HG03575 (cell line): Measurements from ENCODE around the gene PTRHD1.

Source experiments
- ATAC-seq: cut with Tn5 transposase; IDR thresholded peaks from one replicate; pipeline ENCODE4 v1.9.1; 2021; ENCODE audit not compliant: unreplicated experiment, insufficient number of reproducible peaks, low FRiP score; ENCODE audit errors: extremely low read depth

PTRHD1 gene

DNA sequence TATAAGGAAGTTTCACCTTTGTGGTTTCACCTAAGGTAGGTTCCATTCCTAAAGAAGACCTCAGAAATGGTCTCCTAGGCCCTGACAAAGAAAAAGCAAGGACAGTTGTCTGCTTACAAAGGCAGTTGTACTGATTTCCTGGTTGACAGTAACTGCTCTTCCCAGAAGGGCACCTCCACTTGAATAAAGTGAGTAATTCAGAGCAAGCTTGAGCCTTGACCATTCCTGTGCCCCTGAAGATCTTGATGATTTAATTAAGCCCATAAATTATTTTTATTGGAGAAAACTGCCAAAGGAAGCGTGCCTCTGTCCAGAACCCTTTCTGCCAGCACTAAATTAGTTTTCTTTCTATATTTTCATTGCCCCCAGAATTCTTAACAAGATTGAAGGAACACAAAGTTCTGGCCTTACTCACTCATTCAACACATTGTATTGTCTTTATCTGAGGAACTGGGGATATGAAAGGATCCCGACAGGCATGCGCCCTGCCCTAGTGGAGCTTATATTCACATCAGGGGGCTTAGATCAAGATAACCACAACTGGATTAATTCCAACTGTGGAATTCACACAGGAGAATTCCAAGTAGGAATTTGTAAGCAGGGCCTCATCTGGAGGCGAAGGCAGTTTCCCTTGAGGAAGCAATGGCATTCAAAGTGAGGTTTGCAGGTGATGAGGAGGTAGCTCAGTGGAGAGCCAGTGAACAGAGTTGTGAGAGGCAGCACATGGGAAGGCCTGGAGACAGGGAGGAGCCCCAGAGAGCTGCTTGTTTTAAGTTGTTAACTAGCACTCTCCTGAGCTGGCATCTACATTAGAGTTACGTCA lies 21.2 kb downstream of the PTRHD1 start:
- no peak for ATAC-seq

DNA sequence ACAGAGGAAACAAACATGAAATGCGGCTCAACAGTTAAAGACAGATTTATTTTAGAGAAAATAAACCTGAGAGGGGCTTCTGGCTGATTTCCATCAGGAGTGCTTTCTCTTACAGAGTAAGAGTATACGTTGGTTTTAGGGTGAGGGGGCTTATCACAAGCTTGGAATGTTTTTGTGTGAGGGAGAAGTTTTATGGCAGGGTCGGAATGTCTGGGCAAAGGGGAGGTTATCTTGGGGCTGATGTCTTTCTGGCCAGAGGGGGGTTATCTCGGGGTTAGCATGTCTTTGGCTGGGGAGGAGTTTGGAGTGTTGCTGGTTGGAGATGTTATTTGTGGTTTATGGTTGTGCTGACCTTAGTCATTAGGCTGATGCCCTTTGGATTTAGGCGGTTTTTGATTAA lies 22.1 kb downstream of the PTRHD1 start:
- no peak for ATAC-seq

DNA sequence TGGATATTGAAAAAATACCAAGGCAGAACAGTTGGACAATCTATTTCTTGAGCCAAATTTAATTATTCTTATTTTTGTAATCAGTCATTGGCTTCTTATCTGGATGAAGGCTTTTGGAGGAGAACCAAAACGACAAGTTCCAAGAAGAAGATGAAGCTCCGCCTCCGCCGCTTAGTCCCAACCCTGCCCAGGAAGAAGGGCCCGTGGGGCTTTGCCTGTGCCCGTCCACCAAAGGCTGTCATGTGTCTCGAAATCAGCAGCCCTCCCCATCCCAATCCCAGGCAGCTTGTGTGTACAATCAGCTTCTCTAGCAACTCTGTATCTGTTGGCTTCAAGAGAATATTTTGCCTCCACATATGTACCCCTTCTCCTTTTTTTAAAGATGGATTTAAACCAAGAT lies 24.6 kb downstream of the PTRHD1 start:
- ATAC-seq: no peak

DNA sequence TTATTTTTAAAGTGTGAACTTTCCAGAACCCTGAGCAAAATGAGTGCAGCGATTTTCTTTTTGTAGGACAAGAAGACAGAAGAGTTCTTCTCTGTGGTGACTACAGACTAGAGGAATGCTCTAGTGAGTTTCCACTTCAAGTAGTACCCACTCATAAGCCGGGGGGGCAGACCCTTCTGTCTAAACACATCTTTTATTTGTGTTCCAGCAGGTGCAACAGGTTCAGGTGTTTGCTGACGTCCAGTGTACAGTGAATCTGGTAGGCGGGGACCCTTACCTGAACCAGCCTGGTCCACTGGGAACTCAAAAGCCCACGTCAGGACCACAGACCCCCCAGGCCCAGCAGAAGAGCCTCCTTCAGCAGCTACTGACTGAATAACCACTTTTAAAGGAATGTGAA lies 25.2 kb downstream of the PTRHD1 start:
- ATAC-seq: no peak

DNA sequence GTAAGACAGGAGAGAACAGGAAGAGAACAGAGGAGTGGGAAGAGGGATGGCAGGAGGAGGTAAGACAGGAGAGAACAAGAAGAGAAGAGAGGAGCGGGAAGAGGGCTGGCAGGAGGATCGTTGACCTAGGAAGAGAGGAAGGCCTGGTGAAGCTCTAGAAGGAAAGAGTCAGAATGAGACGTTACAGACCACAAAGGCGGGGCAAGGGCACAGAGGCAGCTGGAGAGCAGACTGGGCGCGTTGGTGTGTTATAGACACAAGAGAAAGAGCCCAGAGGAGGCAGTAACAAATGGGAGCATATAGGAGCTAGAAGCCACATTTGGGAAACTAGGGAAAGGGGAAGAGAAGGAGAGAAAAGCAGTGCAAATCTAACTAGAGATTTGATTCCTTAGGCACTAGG lies 26.6 kb downstream of the PTRHD1 start:
- no peak for ATAC-seq

DNA sequence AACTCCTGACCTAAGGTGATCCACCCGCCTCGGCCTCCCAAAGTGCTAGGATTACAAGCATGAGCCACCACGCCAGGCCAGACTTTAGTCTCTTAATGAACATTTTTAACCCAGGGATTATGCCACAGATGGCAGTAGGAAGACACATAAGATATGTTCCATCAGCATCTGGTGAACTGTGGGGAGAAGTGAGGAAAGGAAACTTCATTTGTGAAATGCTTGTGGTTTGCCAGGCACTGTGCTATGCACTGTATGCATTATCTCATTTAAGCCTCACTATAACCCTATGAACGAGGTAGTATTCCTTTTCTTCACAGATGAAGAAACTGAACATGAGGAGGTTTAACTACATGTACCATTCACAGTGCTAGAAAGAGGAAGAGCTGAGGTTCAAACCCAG lies 29.3 kb downstream of the PTRHD1 start:
- no peak for ATAC-seq

DNA sequence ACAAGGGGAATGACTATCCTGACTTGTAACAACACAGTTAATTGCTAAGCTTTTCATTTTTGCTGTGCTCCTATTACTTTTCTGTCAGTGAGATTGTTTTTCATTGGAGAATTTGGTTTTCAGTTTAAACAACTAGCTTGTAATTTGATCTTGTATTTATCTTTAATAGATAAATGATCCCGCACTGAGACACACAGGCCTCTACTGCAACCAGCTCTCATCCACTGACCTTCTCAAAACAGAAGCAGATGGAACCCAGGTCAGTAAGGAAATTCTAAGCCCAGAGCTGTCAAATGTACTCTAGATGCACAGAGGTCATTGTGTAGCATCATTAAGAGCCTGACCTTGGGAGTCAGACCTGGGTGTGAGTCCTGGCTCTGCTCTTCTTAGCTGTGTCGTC lies 30.7 kb downstream of the PTRHD1 start:
- no peak for ATAC-seq

DNA sequence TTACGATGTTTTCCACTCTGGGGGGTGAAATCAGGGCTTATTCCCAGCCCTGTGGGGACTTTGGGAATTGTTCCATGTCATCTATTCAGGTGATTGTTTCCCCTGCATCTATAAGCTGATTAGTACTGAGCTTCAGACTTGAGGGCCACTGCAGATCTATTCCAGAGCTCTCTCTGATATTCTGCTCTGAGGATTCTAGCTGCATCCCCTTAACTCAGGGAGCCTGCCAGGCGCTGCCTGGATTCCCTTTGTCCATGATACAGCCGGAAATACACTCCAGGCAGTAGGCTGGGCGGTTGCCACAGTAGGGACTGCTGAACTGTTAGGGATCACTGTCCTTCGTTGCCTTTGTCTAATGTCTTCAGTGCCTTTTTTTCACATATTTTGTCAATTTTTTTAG lies 31.3 kb downstream of the PTRHD1 start:
- ATAC-seq: no peak

DNA sequence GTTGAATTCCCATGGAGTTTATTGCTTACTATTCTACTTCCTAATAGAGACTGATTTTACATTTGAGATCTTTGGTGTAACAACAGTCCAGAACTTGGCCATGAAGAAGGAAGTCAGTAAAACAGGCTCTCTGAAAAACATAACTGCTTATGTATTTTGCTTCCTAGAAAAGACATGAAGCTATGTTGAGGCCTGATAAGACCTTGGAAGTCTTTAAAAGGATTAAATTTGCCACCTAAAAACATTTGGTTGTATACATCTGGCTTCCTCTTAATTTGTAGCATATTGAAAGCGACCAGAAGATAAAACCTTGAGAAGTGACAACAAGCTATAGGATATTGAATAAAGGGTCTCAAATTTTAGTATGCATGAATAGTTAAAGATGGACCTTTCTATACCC lies 36.4 kb downstream of the PTRHD1 start:
- no peak for ATAC-seq

DNA sequence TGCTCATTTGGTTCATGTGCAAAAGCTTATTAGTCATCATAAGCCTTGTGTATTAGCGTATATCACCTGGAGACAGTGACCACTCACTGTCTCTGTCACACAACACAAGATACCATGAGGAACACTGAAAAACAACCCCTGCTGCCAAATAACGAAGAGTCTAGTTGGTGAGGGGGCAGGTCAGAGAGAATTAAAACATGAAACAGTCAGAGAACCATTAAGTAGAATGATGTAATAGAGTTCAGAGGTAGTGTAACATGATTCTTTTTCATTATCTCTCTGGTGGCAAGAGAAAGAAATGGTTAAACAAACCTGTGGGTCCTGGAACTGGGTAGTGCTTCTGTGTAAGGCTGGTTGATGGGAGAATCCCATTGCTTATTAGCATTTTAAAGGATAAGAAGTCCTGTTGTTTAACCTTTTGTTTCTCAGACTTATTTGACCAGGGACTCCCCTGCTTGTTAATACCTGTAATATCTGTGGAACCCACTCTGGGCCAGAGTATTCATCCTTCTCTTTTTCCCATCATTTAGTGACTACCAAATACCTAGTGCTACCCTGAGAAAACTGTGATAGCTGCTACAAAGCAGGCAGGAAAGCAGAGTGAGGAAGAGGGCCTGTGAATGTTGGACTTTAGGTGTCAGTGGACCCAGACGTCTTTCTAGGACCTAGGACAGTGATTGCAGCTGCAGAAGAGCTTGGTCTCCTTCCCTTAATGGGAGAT lies 38.0 kb downstream of the PTRHD1 start:
- ATAC-seq: no peak

DNA sequence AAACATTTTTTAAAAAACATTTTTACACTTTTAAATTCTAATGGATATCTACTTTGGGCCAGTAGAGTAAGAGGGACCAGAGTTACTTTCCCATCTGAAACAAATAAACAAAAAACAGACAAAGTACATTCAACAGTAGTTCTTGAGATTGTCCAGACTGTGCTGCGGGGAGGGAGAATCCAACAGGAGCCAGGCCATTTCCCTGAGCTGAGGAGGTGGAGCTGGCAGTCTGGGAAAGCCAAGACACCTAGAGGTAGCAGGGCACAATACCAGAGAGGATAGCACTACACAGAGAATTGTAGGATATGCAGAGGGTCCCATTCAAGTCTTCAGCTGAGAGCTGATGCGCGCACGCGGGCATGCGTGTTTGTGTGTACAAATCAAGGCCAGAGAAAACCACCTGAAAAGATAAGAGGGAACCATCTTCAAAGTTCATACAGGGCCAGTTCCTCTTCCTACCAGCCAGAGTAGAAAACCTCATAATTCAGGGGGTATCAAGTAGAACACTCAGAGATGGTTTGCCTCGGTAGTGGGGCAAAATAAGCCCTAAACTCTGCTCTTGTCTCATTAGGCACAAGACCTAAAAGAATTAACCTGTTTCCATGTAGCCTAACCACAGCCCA lies 44.0 kb downstream of the PTRHD1 start:
- ATAC-seq: no peak

DNA sequence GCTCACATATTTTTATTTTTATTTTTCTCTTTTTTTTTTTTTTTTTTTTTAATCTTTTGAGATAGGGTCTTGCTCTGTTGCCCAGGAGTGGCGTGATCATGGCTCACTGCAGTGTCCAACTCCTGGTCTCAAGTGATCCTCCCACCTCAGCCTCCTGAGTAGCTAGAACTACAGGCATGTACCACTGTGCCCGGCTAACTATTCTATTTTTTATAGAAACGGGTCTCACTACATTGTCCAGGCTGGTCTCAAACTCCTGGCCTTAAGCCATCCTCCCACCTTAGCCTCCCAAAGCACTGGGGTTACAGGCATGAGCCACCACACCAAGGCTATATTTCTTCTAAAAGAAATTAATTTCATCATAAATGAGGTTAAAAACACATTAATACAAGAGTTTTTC lies 45.9 kb downstream of the PTRHD1 start:
- no peak for ATAC-seq

DNA sequence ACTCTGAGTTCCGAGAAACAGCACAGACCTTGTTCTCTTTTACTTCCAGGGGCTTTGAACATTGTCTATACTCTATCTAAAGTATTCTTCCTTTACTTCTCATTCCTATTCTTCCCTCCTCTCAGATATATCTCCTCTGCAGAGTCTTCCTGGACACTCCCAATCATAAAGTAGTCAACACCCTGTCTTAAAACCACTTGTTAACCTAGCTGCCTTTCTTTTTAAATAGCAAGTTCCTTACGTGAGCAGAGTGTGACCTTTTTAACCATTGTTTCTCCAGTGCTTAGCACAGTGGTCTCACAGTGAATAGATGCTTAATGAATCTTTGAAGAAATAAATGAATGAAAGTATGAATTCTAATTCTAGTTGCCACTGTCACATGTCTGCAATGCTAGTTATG lies 47.4 kb downstream of the PTRHD1 start:
- ATAC-seq: no peak

DNA sequence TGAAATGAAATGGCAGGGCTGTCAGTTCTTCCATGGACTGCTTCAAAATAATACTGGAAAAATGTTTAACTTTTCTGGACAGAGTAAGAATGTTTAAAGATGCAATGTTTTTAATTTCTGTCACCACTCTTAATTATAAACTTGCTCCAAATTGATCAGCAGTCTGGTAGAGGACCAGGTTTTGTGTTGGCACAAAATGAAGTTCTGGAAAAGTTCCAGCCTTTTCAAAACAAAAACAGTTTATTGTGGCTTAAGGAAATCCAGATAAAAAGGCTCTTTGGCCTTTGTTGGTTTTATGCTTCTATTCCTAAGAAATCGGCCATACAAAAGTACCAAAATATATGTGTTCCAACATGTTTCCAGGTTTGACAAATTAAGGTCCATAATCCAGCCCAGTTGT lies 48.8 kb downstream of the PTRHD1 start:
- ATAC-seq: no peak

DNA sequence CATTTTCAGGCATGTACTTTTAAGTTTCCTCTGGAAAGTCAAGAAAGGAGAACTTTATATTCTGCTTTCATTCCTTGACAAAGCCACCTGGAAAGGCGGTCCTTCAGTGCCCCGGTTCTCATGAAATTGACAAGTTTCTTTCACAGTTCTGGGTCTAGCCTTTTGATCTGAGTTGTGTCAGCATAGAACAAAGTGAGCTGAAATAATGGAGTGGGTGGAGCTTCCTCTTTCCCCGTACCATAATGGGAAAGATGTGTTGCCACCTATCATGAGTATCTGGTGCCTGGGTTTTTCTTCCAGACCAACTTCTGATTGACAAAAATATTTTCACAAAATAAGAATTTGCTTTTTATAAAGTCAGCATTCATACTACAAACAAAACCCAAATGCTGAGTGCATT lies 49.3 kb downstream of the PTRHD1 start:
- ATAC-seq: no peak

DNA sequence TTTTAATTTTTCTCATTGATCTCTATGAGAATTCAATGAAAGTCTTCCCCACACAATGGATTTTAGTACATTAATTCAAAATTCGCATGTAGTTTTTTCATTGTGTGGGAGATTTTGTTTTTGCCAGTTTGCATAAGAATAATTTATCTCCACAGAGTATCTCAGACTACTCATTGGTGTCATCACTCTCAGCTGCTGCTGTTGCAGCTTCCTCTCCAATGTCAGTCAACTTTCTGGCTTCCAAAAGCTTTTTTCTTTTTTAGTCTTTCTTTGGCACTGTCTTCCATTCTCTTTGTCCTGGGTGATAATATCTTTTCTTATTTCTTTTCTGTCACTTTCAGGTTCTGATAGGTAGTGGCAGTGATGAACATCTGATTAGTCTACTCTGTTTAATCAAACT lies 50.5 kb downstream of the PTRHD1 start:
- no peak for ATAC-seq

DNA sequence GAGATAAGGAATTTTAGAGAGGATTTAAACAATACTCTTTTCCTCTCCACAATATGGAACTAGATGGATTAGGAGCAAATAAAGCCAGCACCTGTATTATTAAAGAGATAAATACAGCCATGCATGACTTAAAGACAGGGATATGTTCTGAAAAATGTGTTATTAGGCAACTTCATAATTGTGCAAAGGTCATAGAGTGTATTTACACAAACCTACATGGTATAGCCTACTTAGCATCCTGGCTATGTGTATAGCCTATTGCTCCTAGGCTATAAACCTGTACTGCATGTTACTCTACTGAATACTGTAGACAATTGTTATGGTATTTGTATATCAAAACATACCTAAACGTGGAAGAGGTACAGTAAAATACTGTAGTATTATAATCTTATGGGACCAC lies 53.0 kb downstream of the PTRHD1 start:
- no peak for ATAC-seq
